ENCODE measurements around the gene C15orf39.

C15orf39 gene

DNA sequence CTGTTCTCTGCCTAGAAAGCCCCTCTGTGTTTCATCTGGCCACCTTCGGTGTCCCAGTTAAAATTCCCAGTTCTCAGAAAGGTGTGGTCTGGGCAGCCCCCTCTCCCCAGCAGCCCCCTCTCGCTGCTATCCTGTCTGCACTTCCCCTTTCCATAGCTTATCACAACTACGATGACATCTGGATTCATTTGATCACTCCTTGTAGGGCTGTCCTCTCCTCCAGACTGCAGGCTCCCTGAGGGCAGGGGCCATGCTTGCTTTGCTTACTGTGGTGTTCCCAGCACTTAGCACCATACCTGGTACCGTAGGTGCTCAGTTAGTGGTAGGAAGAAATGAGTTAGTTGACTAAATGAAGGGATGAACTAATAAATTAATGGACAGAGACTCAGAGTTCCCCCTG, 30.2 kb downstream of the C15orf39 start:
- TF ChIP-seq ZFX (IDR thresholded peaks at IDR 0.05; ENCODE audit: borderline replicate concordance): no peak
- TF ChIP-seq, protein P1, sequence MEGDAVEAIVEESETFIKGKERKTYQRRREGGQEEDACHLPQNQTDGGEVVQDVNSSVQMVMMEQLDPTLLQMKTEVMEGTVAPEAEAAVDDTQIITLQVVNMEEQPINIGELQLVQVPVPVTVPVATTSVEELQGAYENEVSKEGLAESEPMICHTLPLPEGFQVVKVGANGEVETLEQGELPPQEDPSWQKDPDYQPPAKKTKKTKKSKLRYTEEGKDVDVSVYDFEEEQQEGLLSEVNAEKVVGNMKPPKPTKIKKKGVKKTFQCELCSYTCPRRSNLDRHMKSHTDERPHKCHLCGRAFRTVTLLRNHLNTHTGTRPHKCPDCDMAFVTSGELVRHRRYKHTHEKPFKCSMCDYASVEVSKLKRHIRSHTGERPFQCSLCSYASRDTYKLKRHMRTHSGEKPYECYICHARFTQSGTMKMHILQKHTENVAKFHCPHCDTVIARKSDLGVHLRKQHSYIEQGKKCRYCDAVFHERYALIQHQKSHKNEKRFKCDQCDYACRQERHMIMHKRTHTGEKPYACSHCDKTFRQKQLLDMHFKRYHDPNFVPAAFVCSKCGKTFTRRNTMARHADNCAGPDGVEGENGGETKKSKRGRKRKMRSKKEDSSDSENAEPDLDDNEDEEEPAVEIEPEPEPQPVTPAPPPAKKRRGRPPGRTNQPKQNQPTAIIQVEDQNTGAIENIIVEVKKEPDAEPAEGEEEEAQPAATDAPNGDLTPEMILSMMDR (IDR thresholded peaks at IDR 0.05): no peak
- no peak overlapping the region for H3K27ac ChIP-seq

DNA sequence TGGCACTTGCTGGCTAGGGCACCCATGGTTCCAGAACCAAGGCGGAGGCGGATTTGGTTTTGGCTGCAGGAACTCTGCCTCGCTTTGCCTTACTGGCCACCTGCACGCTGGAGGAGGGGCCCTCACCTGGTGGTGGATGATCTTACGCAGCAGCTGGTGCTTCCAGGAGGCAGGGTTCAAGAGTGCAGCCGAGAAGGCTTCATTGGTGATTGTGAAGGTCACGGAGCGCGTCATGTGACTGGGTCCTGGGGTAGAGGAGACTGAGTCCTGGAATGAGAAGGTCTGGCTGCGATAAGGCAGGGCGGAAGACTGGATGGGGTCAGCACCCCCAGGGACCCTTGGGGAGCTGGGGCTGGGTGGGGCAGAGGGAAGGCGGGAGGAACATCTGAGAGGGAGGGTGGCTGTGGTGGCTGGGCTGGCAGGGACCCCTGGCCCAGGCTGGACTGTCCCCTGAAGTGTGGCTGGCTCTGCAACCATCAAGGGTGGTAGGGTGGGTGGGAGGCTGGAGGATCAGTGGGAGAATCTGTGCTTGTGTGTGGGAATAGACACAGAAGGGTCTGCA, 30.7 kb downstream of the C15orf39 start:
- H3K27ac ChIP-seq: no peak overlapping the region
- no peak for TF ChIP-seq ZFX (IDR thresholded peaks at IDR 0.05; ENCODE audit: borderline replicate concordance)
- TF ChIP-seq, protein P1 (IDR thresholded peaks at IDR 0.05): no peak

DNA sequence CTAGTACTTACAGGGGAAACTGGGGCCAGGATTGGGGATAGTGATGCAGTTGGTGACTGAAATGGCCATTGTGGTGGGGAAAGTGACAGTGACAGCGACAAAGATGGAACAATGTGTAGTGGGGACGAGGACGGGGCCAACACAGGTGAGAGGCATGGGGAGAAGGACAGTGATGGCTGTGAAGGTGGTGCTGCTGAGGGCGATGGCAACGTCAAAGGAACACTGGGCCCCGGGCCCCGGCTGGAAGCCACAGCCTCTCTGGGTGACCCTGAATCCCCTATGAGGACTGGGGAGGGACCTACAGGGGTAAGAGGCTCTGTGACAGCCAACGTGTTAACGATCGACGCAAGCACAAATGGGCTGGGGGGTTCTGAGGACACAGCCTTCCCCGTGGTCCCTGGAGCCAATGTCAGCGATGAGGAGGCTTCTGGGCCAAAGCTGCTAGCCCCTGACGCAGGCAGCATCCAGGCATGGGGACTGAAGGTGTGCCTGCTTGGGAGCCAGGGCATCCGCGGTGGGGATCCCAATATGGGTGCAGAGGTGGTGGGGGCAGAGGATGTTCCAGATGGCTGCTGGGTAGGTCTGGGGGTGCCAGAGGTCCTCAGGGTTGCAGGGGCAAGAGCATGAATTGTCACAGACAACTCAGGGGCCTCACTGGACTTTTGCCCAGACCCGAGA, 31.3 kb downstream of the C15orf39 start:
- TF ChIP-seq, protein P1 (IDR thresholded peaks at IDR 0.05): no peak
- TF ChIP-seq ZFX (IDR thresholded peaks at IDR 0.05; ENCODE audit: borderline replicate concordance): no peak
- H3K27ac ChIP-seq: no peak overlapping the region

DNA sequence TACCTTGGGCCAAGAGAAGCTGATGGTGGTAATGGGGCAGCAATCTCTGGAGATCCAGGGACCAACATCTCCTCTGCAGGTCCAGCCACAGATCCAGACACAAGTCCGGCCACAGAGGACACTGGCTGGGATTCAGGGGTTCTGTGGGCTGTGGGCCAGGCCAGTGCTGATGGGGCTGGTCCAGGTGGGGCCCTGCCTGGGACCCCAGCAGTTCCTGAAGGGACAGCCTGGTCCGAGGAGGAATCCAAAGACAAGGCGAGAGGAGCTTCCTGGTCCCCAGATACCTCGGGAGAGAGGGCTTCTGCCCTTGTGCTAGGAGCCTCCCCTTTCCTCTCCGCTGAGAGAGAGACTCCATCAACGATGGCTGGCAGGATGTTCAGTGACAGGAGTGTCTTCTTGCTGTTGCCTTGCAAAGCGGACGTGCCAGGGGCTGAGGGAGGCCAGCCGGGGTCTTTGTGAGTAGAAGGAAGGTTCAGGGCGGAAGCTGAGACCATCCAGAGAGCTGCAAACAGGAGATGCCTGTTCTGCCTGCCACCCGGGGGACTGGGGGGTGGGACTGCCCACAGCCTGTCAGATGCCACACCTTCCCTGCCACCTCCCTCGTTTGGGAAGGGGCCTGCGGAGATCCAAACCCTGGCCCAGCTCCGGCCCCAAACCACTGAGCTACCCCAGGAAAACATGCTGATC, 32.0 kb downstream of the C15orf39 start:
- no peak overlapping the region for H3K27ac ChIP-seq
- no peak for TF ChIP-seq ZFX (IDR thresholded peaks at IDR 0.05; ENCODE audit: borderline replicate concordance)
- TF ChIP-seq, protein P1 (IDR thresholded peaks at IDR 0.05): no peak

DNA sequence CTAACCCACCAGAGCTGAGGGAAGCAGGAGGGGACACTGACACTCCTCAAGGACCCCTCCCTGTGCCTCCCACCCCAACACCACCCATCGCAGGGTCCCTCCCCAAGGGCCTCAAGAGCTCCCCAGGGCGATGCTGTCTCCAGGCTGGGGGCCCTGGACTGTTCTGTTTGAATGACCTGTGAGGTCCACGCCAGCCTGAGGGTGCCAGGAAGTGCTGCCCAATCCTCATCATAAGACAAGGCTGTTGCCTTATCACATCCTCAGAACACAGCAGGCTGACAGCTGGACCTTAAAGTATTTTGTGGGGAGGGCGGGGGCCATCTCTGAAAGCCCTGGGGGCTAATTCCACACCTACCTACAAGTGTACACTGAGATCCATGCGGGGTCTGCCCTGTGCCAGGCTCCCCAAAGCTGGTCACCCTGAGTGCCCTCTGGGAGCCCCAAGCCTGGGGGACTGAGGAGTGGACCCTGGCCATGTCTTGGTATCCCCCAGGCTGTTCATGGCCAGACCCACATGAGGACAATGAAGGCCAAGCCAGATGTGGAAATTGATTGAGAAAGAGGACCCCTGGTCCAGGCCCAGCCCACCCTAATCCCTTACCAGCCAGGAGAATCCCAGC, 32.6 kb downstream of the C15orf39 start:
- no peak overlapping the region for H3K27ac ChIP-seq
- TF ChIP-seq, protein P1 (IDR thresholded peaks at IDR 0.05): no peak
- no peak for TF ChIP-seq ZFX (IDR thresholded peaks at IDR 0.05; ENCODE audit: borderline replicate concordance)

DNA sequence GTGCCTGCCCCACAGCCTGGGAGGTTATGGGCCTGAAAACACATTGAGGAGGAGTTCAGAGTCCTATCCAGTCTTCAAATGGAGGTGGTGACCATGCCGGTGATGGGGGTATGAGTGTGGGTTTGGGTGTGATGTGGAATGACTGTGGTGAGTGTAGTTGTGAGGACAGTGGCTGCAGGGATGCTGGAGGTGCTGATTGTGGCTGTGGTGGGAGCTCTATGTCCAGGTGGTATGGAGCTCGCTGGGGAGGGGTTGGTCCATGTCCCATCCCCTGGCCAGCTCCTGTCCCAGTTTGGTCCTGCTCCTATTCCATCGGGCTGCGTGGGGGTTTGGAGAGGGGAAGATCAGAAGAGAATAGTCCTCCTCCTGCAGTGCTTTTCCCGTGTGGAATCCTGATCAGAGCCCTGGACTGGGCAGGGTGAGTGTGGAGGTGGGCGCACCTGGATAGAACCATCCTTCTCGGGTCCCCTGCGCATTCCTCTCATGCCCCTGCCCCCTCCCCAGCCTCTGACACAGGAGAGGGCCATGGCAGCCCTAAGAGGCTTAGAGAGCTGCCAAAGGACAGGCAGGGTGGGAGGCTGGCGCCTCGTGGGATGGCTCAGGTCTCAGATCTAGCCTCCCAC, 33.5 kb downstream of the C15orf39 start:
- no peak for TF ChIP-seq ZFX (IDR thresholded peaks at IDR 0.05; ENCODE audit: borderline replicate concordance)
- TF ChIP-seq, protein P1 (IDR thresholded peaks at IDR 0.05): no peak
- H3K27ac ChIP-seq: no peak overlapping the region
